ENCODE measurements around the gene DCX.
"Not testable (repeated sequence)": the region's sequence is repeated elsewhere in the genome, so short reads cannot be mapped to it uniquely, and the experiment has no call there.

The DCX gene

DNA sequence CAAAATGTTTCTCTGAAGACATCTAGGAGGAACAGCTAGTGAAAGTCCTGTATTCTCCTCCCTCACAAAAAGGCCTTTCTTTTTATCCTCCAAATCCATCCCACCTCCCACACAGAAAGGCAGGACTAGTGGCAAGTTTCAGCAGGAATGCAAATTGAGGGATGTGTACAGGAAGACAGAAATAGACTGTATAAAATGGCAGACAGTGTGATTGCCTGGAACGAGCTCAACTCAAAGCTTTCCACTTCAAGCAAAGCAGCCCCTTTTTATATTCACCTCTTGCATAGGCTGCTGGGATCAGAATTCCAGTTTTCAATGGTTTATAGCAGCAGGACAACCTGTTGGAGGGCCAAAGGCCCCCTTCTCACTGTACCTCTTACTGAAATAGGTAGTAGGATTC is 57.5 kb downstream of the DCX start:
- no peak overlapping the region for H3K4me3 Mint-ChIP-seq
- no peak for ATAC-seq (replicated peaks)
- no peaks in the 10 kb centered on the region for H3K9me3 Mint-ChIP-seq
- H3K27ac Mint-ChIP-seq = no peak overlapping the region
- H3K36me3 Mint-ChIP-seq (ENCODE audit: insufficient read depth) = no peaks in the 10 kb centered on the region
- no peaks in the 10 kb centered on the region for H3K4me1 Mint-ChIP-seq (ENCODE audit: low read depth in 2 of 2)
- no peak for DNase-seq
- peaks cover 0 to 3% of the 10 kb centered on the region in 2 donors for H3K27me3 Mint-ChIP-seq

- DNase-seq (no peak), ATAC-seq (replicated peaks) (no peak)
- H3K27ac Mint-ChIP-seq = no peak overlapping the region
- no peaks in the 10 kb centered on the region for H3K36me3 Mint-ChIP-seq (ENCODE audit: insufficient read depth)
- H3K4me3 Mint-ChIP-seq = no peak overlapping the region
- peaks cover 0 to 6% of the 10 kb centered on the region in 2 donors for H3K27me3 Mint-ChIP-seq
- no peaks in the 10 kb centered on the region for H3K4me1 Mint-ChIP-seq (ENCODE audit: low read depth in 2 of 2)
- no peaks in the 10 kb centered on the region for H3K9me3 Mint-ChIP-seq
Measured at GRCh38 chrX:111353793-111354192, 58.2 kb downstream of the DCX start.

GRCh38 chrX:111352424-111352823 is 59.6 kb downstream of the DCX start:
- Mint-ChIP-seq H3K9me3 (no peaks in the 10 kb centered on the region), H3K4me3 (no peak overlapping the region), H3K27ac (no peak overlapping the region), H3K4me1 (ENCODE audit: low read depth in 2 of 2) (no peaks in the 10 kb centered on the region), H3K27me3 (peaks cover 0 to 6% of the 10 kb centered on the region in 2 donors), H3K36me3 (ENCODE audit: insufficient read depth) (no peaks in the 10 kb centered on the region)
- ATAC-seq (replicated peaks) = no peak
- DNase-seq = no peak

- Mint-ChIP-seq H3K27me3 (peaks cover 0 to 6% of the 10 kb centered on the region in 2 donors), H3K4me1 (ENCODE audit: low read depth in 2 of 2) (no peaks in the 10 kb centered on the region), H3K9me3 (no peaks in the 10 kb centered on the region), H3K36me3 (ENCODE audit: insufficient read depth) (no peaks in the 10 kb centered on the region), H3K27ac (no peak overlapping the region), H3K4me3 (no peak overlapping the region)
- no peak for ATAC-seq (replicated peaks)
- no peak for DNase-seq
Measured at GRCh38 chrX:111349934-111350333, 62.1 kb downstream of the DCX start.

DNA sequence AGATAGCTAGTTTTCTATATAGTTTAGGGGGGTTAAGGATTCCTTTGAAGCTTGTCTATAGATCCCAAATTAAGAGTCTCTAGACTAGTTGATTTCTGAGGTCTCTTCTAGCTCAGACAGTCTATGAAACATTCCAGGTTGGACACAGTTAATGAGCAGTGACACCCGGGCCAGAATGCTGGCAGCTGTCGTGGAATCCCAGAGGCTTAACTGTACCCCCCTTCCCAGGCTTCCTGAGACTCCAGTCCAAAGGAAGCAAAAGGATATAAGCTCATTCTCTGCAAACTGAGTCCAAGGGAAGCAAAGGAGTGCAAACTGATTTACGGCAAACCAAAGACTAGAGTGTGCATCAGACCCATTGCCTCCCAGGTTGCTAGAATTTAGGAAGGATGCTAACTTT is 62.9 kb downstream of the DCX start:
- Mint-ChIP-seq H3K27ac (no peak overlapping the region), H3K4me3 (no peak overlapping the region), H3K36me3 (ENCODE audit: insufficient read depth) (no peaks in the 10 kb centered on the region), H3K27me3 (peaks cover 0 to 6% of the 10 kb centered on the region in 2 donors), H3K4me1 (ENCODE audit: low read depth in 2 of 2) (no peaks in the 10 kb centered on the region), H3K9me3 (no peaks in the 10 kb centered on the region)
- ATAC-seq (replicated peaks) (no peak), DNase-seq (no peak)

DNA sequence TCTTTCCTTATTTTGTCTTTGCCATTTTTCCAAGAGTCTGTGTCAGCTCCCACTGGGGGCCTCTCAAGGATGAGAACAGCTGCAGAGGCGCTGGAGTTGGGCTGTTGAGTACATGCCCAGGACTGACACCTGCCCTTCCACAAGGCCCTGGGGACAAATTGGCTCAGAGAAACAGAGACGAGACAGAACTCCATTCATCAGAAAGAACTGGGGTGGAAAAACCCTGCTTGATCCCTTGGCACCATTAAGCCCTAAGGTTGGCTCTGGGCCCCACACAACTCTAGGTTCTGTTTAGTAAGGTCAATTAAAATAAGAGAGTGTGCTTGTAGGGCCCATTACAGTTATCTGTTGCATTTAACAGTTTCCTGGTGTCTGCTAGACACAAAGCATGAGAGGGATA is 63.6 kb downstream of the DCX start:
- H3K4me1 Mint-ChIP-seq (ENCODE audit: low read depth in 2 of 2) = no peaks in the 10 kb centered on the region
- no peaks in the 10 kb centered on the region for H3K36me3 Mint-ChIP-seq (ENCODE audit: insufficient read depth)
- no peak overlapping the region for H3K27ac Mint-ChIP-seq
- no peak overlapping the region for H3K4me3 Mint-ChIP-seq
- DNase-seq = no peak
- peaks cover 0 to 6% of the 10 kb centered on the region in 2 donors for H3K27me3 Mint-ChIP-seq
- no peaks in the 10 kb centered on the region for H3K9me3 Mint-ChIP-seq
- no peak for ATAC-seq (replicated peaks)

DNA sequence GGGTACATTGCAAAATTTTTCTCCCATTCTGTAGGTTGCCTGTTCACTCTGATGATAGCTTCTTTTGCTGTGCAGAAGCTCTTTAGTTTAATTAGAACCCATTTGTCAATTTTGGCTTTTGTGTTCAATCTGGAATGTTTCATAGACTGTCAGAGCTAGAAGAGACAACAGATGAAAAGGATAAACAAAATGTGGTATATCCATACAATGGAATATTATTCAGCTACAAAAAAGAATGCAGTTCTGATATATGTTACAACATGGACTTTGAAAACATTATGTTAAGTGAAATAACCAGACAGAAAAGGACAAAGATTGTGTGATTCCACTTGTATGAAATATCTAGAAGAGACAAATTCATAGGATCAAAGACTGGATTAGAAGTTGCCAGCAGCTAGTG is 65.8 kb downstream of the DCX start:
- not testable (repeated sequence) for H3K27me3 Mint-ChIP-seq; H3K4me1 Mint-ChIP-seq (ENCODE audit: low read depth in 2 of 2); H3K36me3 Mint-ChIP-seq (ENCODE audit: insufficient read depth); H3K27ac Mint-ChIP-seq; H3K9me3 Mint-ChIP-seq; ATAC-seq (replicated peaks); DNase-seq; H3K4me3 Mint-ChIP-seq

GRCh38 chrX:111340054-111340453 is 71.9 kb downstream of the DCX start:
- no peak overlapping the region for H3K27ac Mint-ChIP-seq
- no peaks in the 10 kb centered on the region for H3K9me3 Mint-ChIP-seq
- H3K4me1 Mint-ChIP-seq (ENCODE audit: low read depth in 2 of 2) = no peaks in the 10 kb centered on the region
- DNase-seq (no peak), ATAC-seq (replicated peaks) (no peak)
- peaks cover 0 to 9% of the 10 kb centered on the region in 2 donors for H3K27me3 Mint-ChIP-seq
- H3K4me3 Mint-ChIP-seq = no peak overlapping the region
- H3K36me3 Mint-ChIP-seq (ENCODE audit: insufficient read depth) = no peaks in the 10 kb centered on the region

DNA sequence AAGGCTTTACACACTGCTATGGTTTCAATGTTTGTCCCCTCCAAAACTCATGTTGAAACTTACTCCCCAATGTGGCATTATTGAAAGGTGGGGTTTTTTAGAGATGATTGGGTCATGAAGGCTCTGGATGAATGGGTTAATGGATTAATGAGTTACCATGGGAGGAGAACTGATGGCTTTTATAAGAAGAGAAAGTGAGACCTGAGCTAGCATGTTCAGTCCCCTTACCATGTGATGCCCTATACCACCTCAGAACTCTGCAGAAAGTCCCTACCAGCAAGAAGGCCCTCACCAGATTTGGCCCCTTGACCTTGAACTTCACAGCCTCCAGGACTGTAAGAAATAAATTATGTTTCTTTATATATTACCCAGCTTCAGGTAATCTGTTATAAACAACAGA is 72.8 kb downstream of the DCX start:
- Mint-ChIP-seq H3K4me3 (no peak overlapping the region), H3K27me3 (peaks cover 0 to 9% of the 10 kb centered on the region in 2 donors), H3K9me3 (no peaks in the 10 kb centered on the region), H3K36me3 (ENCODE audit: insufficient read depth) (no peaks in the 10 kb centered on the region), H3K4me1 (ENCODE audit: low read depth in 2 of 2) (no peaks in the 10 kb centered on the region), H3K27ac (no peak overlapping the region)
- DNase-seq = no peak
- ATAC-seq (replicated peaks) = no peak

DNA sequence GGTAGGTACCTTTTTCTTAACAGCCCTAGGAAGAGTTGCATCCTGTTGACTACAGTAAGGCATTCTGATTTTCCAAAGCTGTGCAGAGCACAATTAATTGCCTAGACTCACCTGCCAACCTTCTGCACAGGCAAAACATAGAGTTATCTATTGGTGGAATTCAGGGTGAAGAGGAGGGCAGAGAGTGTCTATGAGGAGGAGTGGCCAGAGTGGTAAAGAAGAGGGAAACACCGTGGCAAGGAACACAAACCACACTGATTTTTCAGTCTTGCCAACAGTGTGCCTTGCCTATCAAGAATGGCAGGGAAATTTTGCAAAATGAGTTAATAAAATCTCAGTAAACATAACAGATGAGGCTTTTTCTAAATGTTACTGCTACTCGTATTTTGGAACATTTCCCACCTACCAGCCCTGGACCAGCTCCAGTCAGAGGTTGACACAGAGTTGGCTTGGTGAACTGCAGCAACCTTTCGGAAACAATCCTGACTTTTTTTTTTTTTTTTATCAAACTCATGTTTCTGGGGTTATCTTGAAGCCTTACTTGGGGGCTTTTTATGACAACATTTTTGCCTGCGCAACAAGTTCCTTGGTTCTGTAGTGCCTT is 73.8 kb downstream of the DCX start:
- no peak for DNase-seq
- H3K27ac Mint-ChIP-seq = no peak overlapping the region
- H3K4me1 Mint-ChIP-seq (ENCODE audit: low read depth in 2 of 2) = no peaks in the 10 kb centered on the region
- no peaks in the 10 kb centered on the region for H3K9me3 Mint-ChIP-seq
- peaks cover 0 to 9% of the 10 kb centered on the region in 2 donors for H3K27me3 Mint-ChIP-seq
- H3K36me3 Mint-ChIP-seq (ENCODE audit: insufficient read depth) = no peaks in the 10 kb centered on the region
- ATAC-seq (replicated peaks) = no peak
- no peak overlapping the region for H3K4me3 Mint-ChIP-seq

DNA sequence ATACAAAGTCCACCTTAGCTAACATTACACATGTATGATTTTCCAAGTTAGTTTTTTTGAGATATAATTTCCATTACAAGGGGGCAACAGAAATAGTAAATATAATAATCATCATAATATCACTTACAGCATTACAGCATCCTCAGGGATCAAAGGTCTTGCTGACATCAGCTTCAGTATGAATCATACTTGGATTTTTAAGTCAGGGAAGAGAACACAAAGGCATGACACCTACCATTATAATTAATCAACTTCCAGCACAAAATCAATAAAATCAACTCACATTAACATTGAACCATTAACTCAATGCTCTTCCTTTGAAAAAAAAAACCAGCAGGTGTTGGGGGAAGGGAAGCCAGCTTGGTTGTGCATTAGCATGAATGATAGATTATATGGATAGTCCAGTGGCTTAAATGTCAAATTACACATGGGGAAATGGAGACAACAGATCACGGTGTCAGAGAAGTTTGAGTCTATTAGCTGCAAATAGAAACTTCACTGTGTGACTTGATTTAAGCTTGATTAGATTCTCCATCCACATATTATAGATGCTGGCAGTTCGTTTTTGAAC is 74.8 kb downstream of the DCX start:
- no peaks in the 10 kb centered on the region for H3K9me3 Mint-ChIP-seq
- no peak overlapping the region for H3K27ac Mint-ChIP-seq
- ATAC-seq (replicated peaks) = no peak

GRCh38 chrX:111336141-111336540 is 75.9 kb downstream of the DCX start:
- peaks cover 0 to 6% of the 10 kb centered on the region in 2 donors for H3K27me3 Mint-ChIP-seq
- DNase-seq (no peak), ATAC-seq (replicated peaks) (no peak)
- H3K36me3 Mint-ChIP-seq (ENCODE audit: insufficient read depth) = no peaks in the 10 kb centered on the region
- H3K9me3 Mint-ChIP-seq = no peaks in the 10 kb centered on the region
- H3K4me1 Mint-ChIP-seq (ENCODE audit: low read depth in 2 of 2) = no peaks in the 10 kb centered on the region
- H3K4me3 Mint-ChIP-seq = no peak overlapping the region
- no peak overlapping the region for H3K27ac Mint-ChIP-seq

More for the DNA sequence above, 74.8 kb downstream of the DCX start:
- DNase-seq = no peak
- H3K36me3 Mint-ChIP-seq (ENCODE audit: insufficient read depth) = no peaks in the 10 kb centered on the region
- H3K4me3 Mint-ChIP-seq = no peak overlapping the region
- peaks cover 0 to 9% of the 10 kb centered on the region in 2 donors for H3K27me3 Mint-ChIP-seq
- no peaks in the 10 kb centered on the region for H3K4me1 Mint-ChIP-seq (ENCODE audit: low read depth in 2 of 2)

- Mint-ChIP-seq H3K27ac (no peak overlapping the region), H3K4me1 (ENCODE audit: low read depth in 2 of 2) (no peaks in the 10 kb centered on the region), H3K9me3 (no peaks in the 10 kb centered on the region), H3K4me3 (no peak overlapping the region), H3K36me3 (ENCODE audit: insufficient read depth) (no peaks in the 10 kb centered on the region), H3K27me3 (no peaks in the 10 kb centered on the region)
- DNase-seq = no peak
- no peak for ATAC-seq (replicated peaks)
Measured at GRCh38 chrX:111329370-111329769, 82.6 kb downstream of the DCX start.

GRCh38 chrX:111328858-111329257 is 83.1 kb downstream of the DCX start:
- DNase-seq (no peak), ATAC-seq (replicated peaks) (no peak)
- Mint-ChIP-seq H3K27ac (no peak overlapping the region), H3K4me1 (ENCODE audit: low read depth in 2 of 2) (no peaks in the 10 kb centered on the region), H3K9me3 (no peaks in the 10 kb centered on the region), H3K36me3 (ENCODE audit: insufficient read depth) (no peaks in the 10 kb centered on the region), H3K27me3 (no peaks in the 10 kb centered on the region), H3K4me3 (no peak overlapping the region)
